ENCODE measurements around the gene FAAP20.

Gene FAAP20

DNA sequence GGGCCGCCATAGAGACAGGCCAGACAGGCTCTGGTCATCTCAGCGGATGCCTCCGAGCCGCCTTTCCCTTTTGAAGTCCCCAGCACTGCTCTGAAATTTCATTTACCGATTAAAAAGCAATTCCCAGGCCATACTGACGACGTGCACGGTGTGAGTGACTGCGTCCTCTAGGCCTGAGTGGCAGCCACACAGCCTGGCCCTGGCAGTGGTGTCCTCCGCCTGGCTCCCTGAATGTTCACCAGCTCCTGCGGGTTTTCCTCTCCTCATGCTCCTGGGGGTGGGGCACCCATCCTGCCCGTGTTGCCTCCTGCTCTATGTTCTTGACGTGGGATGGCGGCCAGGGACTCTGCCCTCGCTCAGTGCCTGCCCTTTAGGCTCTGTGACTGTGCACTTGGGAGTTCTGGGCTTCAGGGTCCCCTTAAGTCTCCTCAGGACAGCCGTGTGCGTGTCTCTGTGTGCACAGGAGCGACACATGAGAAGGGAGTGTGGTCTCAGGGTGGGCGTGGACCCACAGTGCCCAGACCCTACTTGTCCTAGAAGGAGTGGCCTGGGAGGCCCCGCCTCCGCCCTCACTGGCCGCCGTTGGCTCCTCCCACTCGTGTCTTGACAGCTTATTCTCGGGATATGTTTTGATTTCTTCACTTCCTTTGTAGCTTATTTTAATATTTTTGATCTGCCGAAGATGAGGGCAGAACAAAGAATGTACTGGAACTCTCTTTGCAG lies 37.1 kb upstream of the FAAP20 start:
- DNase-seq (ENCODE audit: insufficient read length, low spot score) (no peak), FAIRE-seq (no peak)
- TF ChIP-seq POLR2AphosphoS5 (IDR thresholded peaks at IDR 0.05; ENCODE audit: low read depth, low read length) (no peak), POU2F2 (IDR thresholded peaks at IDR 0.05; ENCODE audit: low read depth, low read length) (no peak), SPI1 (IDR thresholded peaks at IDR 0.05; ENCODE audit: low read depth, low read length) (no peak), PAX5 (IDR thresholded peaks at IDR 0.05; ENCODE audit: insufficient read depth, low read length, severe bottlenecking) (no peak), POLR2A (IDR thresholded peaks at IDR 0.05; ENCODE audit: low read depth, low read length) (no peak), TAF1 (IDR thresholded peaks at IDR 0.05; ENCODE audit: low read depth, low read length) (no peak)

GRCh38 chr1:2230781-2231531 lies 36.4 kb upstream of the FAAP20 start:
- DNase-seq (ENCODE audit: insufficient read length, low spot score), result no peak
- TF ChIP-seq POLR2A (IDR thresholded peaks at IDR 0.05; ENCODE audit: low read depth, low read length), result no peak
- no peak for FAIRE-seq

GRCh38 chr1:2229911-2230731 lies 35.5 kb upstream of the FAAP20 start:
- no peak for TF ChIP-seq PAX5 (IDR thresholded peaks at IDR 0.05; ENCODE audit: insufficient read depth, low read length, severe bottlenecking)
- no peak for TF ChIP-seq SPI1 (IDR thresholded peaks at IDR 0.05; ENCODE audit: low read depth, low read length)
- TF ChIP-seq POU2F2 (IDR thresholded peaks at IDR 0.05; ENCODE audit: low read depth, low read length), result no peak
- TF ChIP-seq POLR2AphosphoS5 (IDR thresholded peaks at IDR 0.05; ENCODE audit: low read depth, low read length), result no peak
- TF ChIP-seq TAF1 (IDR thresholded peaks at IDR 0.05; ENCODE audit: low read depth, low read length), result no peak
- TF ChIP-seq POLR2A (IDR thresholded peaks at IDR 0.05; ENCODE audit: low read depth, low read length), result no peak
- DNase-seq (ENCODE audit: insufficient read length, low spot score) (no peak), FAIRE-seq (no peak)

- FAIRE-seq, result peak; percentile 86
- DNase-seq (ENCODE audit: insufficient read length, low spot score), result no peak
- TF ChIP-seq SPI1 (IDR thresholded peaks at IDR 0.05; ENCODE audit: low read depth, low read length) (no peak), POU2F2 (IDR thresholded peaks at IDR 0.05; ENCODE audit: low read depth, low read length) (no peak), TAF1 (IDR thresholded peaks at IDR 0.05; ENCODE audit: low read depth, low read length) (no peak), POLR2AphosphoS5 (IDR thresholded peaks at IDR 0.05; ENCODE audit: low read depth, low read length) (no peak), POLR2A (IDR thresholded peaks at IDR 0.05; ENCODE audit: low read depth, low read length) (no peak), PAX5 (IDR thresholded peaks at IDR 0.05; ENCODE audit: insufficient read depth, low read length, severe bottlenecking) (no peak)
Observed at GRCh38 chr1:2229037-2229864, 34.7 kb upstream of the FAAP20 start.

- TF ChIP-seq PAX5 (IDR thresholded peaks at IDR 0.05; ENCODE audit: insufficient read depth, low read length, severe bottlenecking) (no peak), POLR2A (IDR thresholded peaks at IDR 0.05; ENCODE audit: low read depth, low read length) (no peak), TAF1 (IDR thresholded peaks at IDR 0.05; ENCODE audit: low read depth, low read length) (no peak), POU2F2 (IDR thresholded peaks at IDR 0.05; ENCODE audit: low read depth, low read length) (no peak), POLR2AphosphoS5 (IDR thresholded peaks at IDR 0.05; ENCODE audit: low read depth, low read length) (no peak), SPI1 (IDR thresholded peaks at IDR 0.05; ENCODE audit: low read depth, low read length) (no peak)
- FAIRE-seq (no peak), DNase-seq (ENCODE audit: insufficient read length, low spot score) (no peak)
Observed at GRCh38 chr1:2228694-2229036, 34.1 kb upstream of the FAAP20 start.

GRCh38 chr1:2228157-2228594 lies 33.6 kb upstream of the FAAP20 start, which contains the start of gene SKI:
Gene SKI (plus strand): TSS chr1:2228319. CDS start chr1:2228767, 448 bp downstream.
- DNase-seq (ENCODE audit: insufficient read length, low spot score) (no peak), FAIRE-seq (no peak)
- TF ChIP-seq TAF1 (IDR thresholded peaks at IDR 0.05; ENCODE audit: low read depth, low read length) (no peak), PAX5 (IDR thresholded peaks at IDR 0.05; ENCODE audit: insufficient read depth, low read length, severe bottlenecking) (no peak), POLR2A (IDR thresholded peaks at IDR 0.05; ENCODE audit: low read depth, low read length) (no peak)

DNA sequence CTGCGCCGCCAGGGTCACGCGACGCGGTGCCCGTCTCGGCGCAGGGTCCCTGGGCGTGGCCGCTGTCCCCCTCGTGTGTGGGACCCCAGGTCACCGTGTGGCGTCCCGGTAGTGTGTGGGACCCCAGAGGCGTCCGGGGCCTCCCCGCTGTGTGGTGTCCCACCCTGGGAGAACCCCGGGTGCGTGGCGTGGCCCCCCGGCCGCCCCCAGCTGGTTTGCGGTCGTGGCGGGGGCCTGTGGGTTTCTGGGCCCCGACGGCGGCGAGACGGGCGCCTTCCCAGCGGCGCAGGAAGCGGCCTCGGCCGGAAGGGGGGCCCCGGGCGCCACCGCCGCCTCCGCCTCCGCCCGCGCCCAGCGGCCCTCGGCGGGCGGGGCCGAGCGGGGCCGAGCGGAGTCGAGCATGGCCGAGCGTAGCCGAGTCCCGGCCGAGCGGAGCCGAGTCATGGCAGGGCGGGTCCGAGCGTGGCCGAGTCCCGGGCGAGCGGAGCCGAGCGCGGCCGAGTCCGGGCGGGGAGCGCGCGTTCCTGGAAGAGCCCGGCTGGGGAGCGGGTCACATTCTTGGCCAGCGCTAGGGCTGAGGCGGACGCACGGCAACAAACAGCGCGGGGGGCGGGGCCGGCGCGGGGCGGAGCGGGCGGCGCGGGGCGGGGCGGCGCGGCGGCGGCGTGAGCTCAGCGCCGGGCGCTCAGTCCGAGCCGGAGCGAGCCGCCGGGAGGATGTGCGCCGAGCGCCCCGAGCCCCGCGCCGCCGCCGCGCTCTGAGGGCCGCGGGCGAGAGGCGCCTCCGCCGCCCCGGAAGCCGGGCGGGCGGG lies 33.0 kb upstream of the FAAP20 start:
- DNase-seq (ENCODE audit: insufficient read length, low spot score) (peak; percentile 99), FAIRE-seq (peak; percentile 99)
- TF ChIP-seq TAF1 (IDR thresholded peaks at IDR 0.05; ENCODE audit: low read depth, low read length), result peak; percentile 77
- no peak for TF ChIP-seq POLR2AphosphoS5 (IDR thresholded peaks at IDR 0.05; ENCODE audit: low read depth, low read length)

- FAIRE-seq (no peak), DNase-seq (ENCODE audit: insufficient read length, low spot score) (no peak)
- TF ChIP-seq TAF1 (IDR thresholded peaks at IDR 0.05; ENCODE audit: low read depth, low read length) (no peak), SPI1 (IDR thresholded peaks at IDR 0.05; ENCODE audit: low read depth, low read length) (no peak), POLR2A (IDR thresholded peaks at IDR 0.05; ENCODE audit: low read depth, low read length) (no peak), POLR2AphosphoS5 (IDR thresholded peaks at IDR 0.05; ENCODE audit: low read depth, low read length) (no peak), PAX5 (IDR thresholded peaks at IDR 0.05; ENCODE audit: insufficient read depth, low read length, severe bottlenecking) (no peak), POU2F2 (IDR thresholded peaks at IDR 0.05; ENCODE audit: low read depth, low read length) (no peak)
Observed at GRCh38 chr1:2226525-2227345, 32.2 kb upstream of the FAAP20 start.

Measured in GM12891 (cell line).